Suprapubic skin (tissue), 3 donors: ENCODE results near the gene CCNE1.

Experiments
- POLR2A ChIP-seq, 2 donors: fragments of 450-650 bp; IDR thresholded peaks; one replicate each; pipeline ENCODE4 v1.6.1; 2017; ENCODE audit warnings: antibody characterized with exemption in 2 of 2, mild to moderate bottlenecking in 2 of 2, moderate library complexity in 2 of 2
- TF ChIP-seq, protein P1 (sequence below), 2 donors: fragments of 200-600 bp in 1 of 2; fragments of 450-650 bp in 1 of 2; sonication (generic) in 1 of 2; IDR thresholded peaks; one replicate each; pipeline ENCODE4 v1.5.1; 2016 to 2019; ENCODE audit warnings: antibody characterized with exemption in 2 of 2, mild to moderate bottlenecking in 1 of 2, moderate library complexity in 1 of 2

GRCh38 chr19:29770648-29771047 lies 41.1 kb upstream of the CCNE1 start:
- TF ChIP-seq, protein P1, sequence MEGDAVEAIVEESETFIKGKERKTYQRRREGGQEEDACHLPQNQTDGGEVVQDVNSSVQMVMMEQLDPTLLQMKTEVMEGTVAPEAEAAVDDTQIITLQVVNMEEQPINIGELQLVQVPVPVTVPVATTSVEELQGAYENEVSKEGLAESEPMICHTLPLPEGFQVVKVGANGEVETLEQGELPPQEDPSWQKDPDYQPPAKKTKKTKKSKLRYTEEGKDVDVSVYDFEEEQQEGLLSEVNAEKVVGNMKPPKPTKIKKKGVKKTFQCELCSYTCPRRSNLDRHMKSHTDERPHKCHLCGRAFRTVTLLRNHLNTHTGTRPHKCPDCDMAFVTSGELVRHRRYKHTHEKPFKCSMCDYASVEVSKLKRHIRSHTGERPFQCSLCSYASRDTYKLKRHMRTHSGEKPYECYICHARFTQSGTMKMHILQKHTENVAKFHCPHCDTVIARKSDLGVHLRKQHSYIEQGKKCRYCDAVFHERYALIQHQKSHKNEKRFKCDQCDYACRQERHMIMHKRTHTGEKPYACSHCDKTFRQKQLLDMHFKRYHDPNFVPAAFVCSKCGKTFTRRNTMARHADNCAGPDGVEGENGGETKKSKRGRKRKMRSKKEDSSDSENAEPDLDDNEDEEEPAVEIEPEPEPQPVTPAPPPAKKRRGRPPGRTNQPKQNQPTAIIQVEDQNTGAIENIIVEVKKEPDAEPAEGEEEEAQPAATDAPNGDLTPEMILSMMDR (IDR thresholded peaks at IDR 0.05): no peak
- no peak for TF ChIP-seq POLR2A (IDR thresholded peaks at IDR 0.05)
